Right lobe of liver (tissue), 6 donors: ENCODE results near the gene NRF1. TPM values are rescaled to one million over a fixed set of nuclear protein-coding genes. Genes with fewer than 3 reads are reported as not detected.
"Not testable (repeated sequence)": the region's sequence is repeated elsewhere in the genome, so short reads cannot be mapped to it uniquely, and the experiment has no call there.

ENCODE experiments used
- ATAC-seq, 4 donors: fragments of 200-7000 bp; cut with Tn5 transposase; one replicate each; pipeline ENCODE4 v1.9.1; 2020; ENCODE audit warnings: mild to moderate bottlenecking in 4 of 4, moderate library complexity in 4 of 4
- DNase-seq, 3 donors: peaks; one replicate each; pipeline ENCODE4 v3.0.0-alpha.2; 2020
- H3K27ac ChIP-seq, 3 donors: fragments of 200-600 bp; one replicate each; pipeline ENCODE4 v1.8.0; 2022
- H3K27me3 ChIP-seq, 2 donors: fragments of 200-600 bp; one replicate each; pipeline ENCODE4 v1.8.0; 2022
- H3K36me3 ChIP-seq, 4 donors: fragments of 200-600 bp; sonication (generic) in 1 of 4; one replicate each; pipeline versions ENCODE4 v1.5.1 to v1.8.0; 2017 to 2022; ENCODE audit warnings: control low read depth in 1 of 4
- H3K4me1 ChIP-seq, 4 donors: fragments of 200-600 bp; sonication (generic) in 1 of 4; one replicate each; pipeline versions ENCODE4 v1.5.1 to v1.8.0; 2017 to 2022; ENCODE audit warnings: control low read depth in 1 of 4
- H3K4me3 ChIP-seq, 3 donors: fragments of 200-600 bp; one replicate each; pipeline ENCODE4 v1.8.0; 2022
- H3K9me3 ChIP-seq, 4 donors: fragments of 200-600 bp; sonication (generic) in 1 of 4; one replicate each; pipeline versions ENCODE4 v1.5.1 to v1.8.0; 2017 to 2022; ENCODE audit warnings: control low read depth in 1 of 4
- POLR2A ChIP-seq: fragments of 450-650 bp; IDR thresholded peaks from one replicate; pipeline ENCODE4 v1.6.1; 2017; ENCODE audit warnings: antibody characterized with exemption, mild to moderate bottlenecking
- WGBS: methylation state at CpG from one replicate; pipeline ENCODE4 v1.1.6; 2018; ENCODE audit warnings: low coverage, low lambda C conversion rate; ENCODE audit not compliant: insufficient coverage; ENCODE audit errors: missing lambda C conversion rate; 5-methylcytosine and 5-hydroxymethylcytosine counted together
- intact Hi-C, 2 donors: fragments of 100-400 bp; cut with DNase I; formaldehyde crosslinking; loops; one replicate each; pipeline versions ENCODE4 v1.11.2 to v1.14.1; 2022
- total RNA-seq, 6 experiments: library from RNA; depleted of rRNA in 2 of 6; stranded (reverse); fragments of >200 nt in 2 of 6; fragmentation: NEBNext Ultra II Directional in 3 of 6; extraction: Animal tissue kit (Norgen Biotek cat#: 25700) in 3 of 6; gene quantifications; one replicate each; pipeline versions ENCODE4 v1.1.0 to v1.2.4, GENCODE V29; 2016 to 2023
- TF ChIP-seq, protein P1 (sequence below), 4 donors: fragments of 200-600 bp in 3 of 4; fragments of 450-650 bp in 1 of 4; IDR thresholded peaks; one replicate each; pipeline versions ENCODE4 v1.5.1 to v1.8.0; 2016 to 2022; ENCODE audit warnings: antibody characterized with exemption in 4 of 4, mild to moderate bottlenecking in 2 of 4
- donor health status: DM: no; HTN: yes; CAD: no.
- donor health status: DM: no; HTN: no; CAD: no.
- donor health status: DM: no; HTN: no; CAD: no.
- donor health status: DM: no; HTN: yes; CAD: no.
- donor health status: DM: no; HTN: yes; CAD: no.

The NRF1 gene
- total RNA-seq, 6 experiments from 2014 or later = 3.9 to 6.8 (median 5.3) TPM

DNA sequence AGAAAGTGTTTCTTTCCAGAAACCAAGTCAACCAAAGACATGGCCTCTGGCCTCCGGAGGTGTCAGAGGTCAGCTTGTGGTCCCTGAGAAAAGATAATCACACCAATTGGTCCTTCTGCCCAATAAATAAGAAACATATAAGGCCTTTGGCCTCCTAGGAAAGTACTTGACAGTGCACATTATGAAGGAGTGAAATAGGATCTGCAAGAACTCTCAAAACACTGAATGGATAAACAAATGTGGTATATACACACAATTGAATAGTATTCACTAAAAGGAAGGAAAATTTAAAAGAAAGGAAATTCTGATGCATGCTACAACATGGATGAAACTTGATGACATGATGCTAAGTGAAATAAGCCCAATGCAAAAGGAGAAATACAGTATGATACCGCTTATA, 35.4 kb upstream of the NRF1 start:
- Histone ChIP-seq H3K27ac (no peak overlapping the region), H3K4me3 (no peak overlapping the region), H3K9me3 (no peaks in the 10 kb centered on the region), H3K36me3 (no peaks in the 10 kb centered on the region), H3K27me3 (no peaks in the 10 kb centered on the region), H3K4me1 (no peaks in the 10 kb centered on the region)
- intact Hi-C loops = no loop called here
- no peak for ATAC-seq
- no peak for DNase-seq
- WGBS = 86% methylated on average over 2 of the region's 2 CpGs
- TF ChIP-seq, protein P1, sequence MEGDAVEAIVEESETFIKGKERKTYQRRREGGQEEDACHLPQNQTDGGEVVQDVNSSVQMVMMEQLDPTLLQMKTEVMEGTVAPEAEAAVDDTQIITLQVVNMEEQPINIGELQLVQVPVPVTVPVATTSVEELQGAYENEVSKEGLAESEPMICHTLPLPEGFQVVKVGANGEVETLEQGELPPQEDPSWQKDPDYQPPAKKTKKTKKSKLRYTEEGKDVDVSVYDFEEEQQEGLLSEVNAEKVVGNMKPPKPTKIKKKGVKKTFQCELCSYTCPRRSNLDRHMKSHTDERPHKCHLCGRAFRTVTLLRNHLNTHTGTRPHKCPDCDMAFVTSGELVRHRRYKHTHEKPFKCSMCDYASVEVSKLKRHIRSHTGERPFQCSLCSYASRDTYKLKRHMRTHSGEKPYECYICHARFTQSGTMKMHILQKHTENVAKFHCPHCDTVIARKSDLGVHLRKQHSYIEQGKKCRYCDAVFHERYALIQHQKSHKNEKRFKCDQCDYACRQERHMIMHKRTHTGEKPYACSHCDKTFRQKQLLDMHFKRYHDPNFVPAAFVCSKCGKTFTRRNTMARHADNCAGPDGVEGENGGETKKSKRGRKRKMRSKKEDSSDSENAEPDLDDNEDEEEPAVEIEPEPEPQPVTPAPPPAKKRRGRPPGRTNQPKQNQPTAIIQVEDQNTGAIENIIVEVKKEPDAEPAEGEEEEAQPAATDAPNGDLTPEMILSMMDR (IDR thresholded peaks at IDR 0.05) = no peak
- no peak for TF ChIP-seq POLR2A

DNA sequence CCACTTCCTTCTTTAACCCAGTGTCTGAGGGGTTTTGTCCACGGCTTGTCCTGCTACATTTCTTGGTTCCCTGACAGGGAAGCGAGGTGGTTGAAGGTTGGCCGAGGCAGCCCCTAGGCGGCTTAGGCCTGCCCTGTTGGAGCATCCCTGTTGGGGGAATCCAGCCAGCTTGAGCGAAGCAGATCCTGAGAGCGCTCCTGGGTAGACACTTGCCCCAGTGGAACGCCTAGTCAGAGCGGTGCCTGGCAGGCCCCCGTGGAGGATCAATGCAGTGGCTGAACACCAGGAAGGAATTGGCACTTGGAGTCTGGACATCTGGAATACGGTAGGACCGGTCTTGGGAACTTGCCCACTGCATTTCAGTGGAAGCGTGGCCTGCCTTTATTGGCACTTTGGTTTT, 32.7 kb upstream of the NRF1 start:
- no peak overlapping the region for H3K27ac ChIP-seq
- ATAC-seq = no peak
- no peak for DNase-seq
- no peaks in the 10 kb centered on the region for H3K27me3 ChIP-seq
- no peak overlapping the region for H3K4me3 ChIP-seq
- no peak for TF ChIP-seq POLR2A
- TF ChIP-seq, protein P1 (IDR thresholded peaks at IDR 0.05) = no peak
- no peaks in the 10 kb centered on the region for H3K36me3 ChIP-seq
- intact Hi-C loops = no loop called here
- WGBS = 92% methylated on average over 9 of the region's 12 CpGs
- no peaks in the 10 kb centered on the region for H3K4me1 ChIP-seq
- no peaks in the 10 kb centered on the region for H3K9me3 ChIP-seq

- intact Hi-C loops, H3K27me3 ChIP-seq, H3K4me3 ChIP-seq, H3K9me3 ChIP-seq, DNase-seq, H3K27ac ChIP-seq, H3K4me1 ChIP-seq, H3K36me3 ChIP-seq: not testable (repeated sequence)
- 62% methylated on average over 5 of the region's 5 CpGs for WGBS
- ATAC-seq = peak in 1 of 4 donors; percentile 25
These were observed 25.3 kb upstream of the NRF1 start for GRCh38 chr7:129586179-129586578.

DNA sequence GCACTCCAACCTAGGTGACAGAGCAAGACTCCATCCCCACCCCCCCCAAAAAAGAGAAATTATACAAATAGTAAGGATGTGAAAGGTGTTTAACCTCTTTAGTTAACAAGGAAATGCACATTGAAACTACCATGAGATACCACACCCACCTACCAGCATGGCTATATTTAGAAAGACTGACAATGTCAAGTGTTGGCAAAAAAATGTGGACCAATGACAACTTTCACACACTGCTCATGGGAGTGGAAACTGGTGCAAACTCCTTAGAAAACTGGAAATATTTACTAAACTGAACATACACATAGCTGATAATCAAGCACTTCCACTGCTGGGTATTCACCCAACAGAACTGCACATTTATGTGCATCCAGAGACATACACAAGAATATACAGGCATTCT, 23.3 kb upstream of the NRF1 start:
- H3K27me3 ChIP-seq = no peaks in the 10 kb centered on the region
- no peaks in the 10 kb centered on the region for H3K36me3 ChIP-seq
- TF ChIP-seq POLR2A = no peak
- TF ChIP-seq, protein P1 (IDR thresholded peaks at IDR 0.05) = no peak
- H3K4me3 ChIP-seq = no peak overlapping the region
- H3K27ac ChIP-seq = no peak overlapping the region
- H3K4me1 ChIP-seq = peaks cover 0 to 6% (median 0%) of the 10 kb centered on the region in 4 donors
- no peak for ATAC-seq
- no peaks in the 10 kb centered on the region for H3K9me3 ChIP-seq
- no peak for DNase-seq
- intact Hi-C loops = no loop called here

DNA sequence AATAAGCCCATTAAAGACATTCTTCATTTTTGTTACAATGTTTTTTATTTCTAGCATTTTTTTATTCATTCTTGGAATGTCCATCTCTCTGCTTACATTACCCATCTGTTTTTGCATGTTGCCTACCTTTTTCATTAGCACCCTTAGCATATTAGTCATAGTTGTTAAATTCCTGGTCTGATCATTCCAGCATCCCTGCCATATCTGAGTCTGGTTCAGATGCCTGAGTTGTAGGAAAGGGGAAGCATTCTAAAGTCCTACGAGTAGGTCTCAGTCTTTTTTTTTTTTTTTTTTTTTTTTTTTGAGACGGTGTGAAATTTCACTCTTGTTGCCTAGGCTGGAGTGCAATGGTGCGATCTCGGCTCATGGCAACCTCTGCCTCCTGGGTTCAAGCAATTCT, 19.7 kb upstream of the NRF1 start:
- no peak overlapping the region for H3K4me3 ChIP-seq
- H3K4me1 ChIP-seq = no peaks in the 10 kb centered on the region
- no peak overlapping the region for H3K27ac ChIP-seq
- intact Hi-C loops = no loop called here
- H3K9me3 ChIP-seq = no peaks in the 10 kb centered on the region
- 93% methylated on average over 4 of the region's 4 CpGs for WGBS
- no peak for TF ChIP-seq POLR2A
- TF ChIP-seq, protein P1 (IDR thresholded peaks at IDR 0.05) = no peak
- no peak for ATAC-seq
- H3K27me3 ChIP-seq = no peaks in the 10 kb centered on the region
- no peak for DNase-seq
- no peaks in the 10 kb centered on the region for H3K36me3 ChIP-seq

DNA sequence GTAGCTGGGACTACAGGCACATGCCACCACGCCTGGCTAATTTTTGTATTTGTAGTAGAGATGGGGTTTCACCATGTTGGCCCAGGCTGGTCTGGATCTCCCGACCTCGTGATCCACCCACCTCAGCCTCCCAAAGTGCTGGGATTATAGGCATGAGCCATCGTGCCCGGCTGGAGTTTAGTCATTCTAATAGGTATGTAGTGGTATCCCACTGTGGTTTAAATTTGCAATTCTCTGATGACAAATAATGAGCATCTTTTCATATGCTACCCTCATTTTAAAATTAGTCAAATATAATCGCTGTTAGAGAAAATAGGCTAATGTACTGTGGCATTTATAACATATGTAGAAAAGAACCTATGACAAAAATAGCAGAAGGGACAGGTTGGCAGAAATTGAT, 15.1 kb upstream of the NRF1 start:
- DNase-seq, H3K9me3 ChIP-seq, H3K4me3 ChIP-seq, H3K36me3 ChIP-seq, H3K4me1 ChIP-seq, H3K27me3 ChIP-seq, intact Hi-C loops, H3K27ac ChIP-seq, ATAC-seq: not testable (repeated sequence)
- 84% methylated on average over 3 of the region's 6 CpGs for WGBS
